IMR-90 (cell line): Measurements from ENCODE around the gene CYP17A1. TPM values are rescaled to one million over a fixed set of nuclear protein-coding genes. Genes with fewer than 3 reads are reported as not detected.

Experiments used
- ATAC-seq: fragments of 200-7000 bp; cut with Tn5 transposase; 2 replicates; pipeline ENCODE4 v1.9.1; 2020; ENCODE audit warnings: low read depth, mild to moderate bottlenecking, moderate library complexity
- BruUV-seq: library from RNA; stranded (reverse); fragments of 400-500 nt; replicated peaks from 2 replicates; lab custom pipeline; 2021; lab: Mats Ljungman, UMichigan
- CTCF ChIA-PET: fragments of 300-600 bp; formaldehyde crosslinking; extraction: SDS; loops from one replicate; lab custom pipeline; 2021; ENCODE audit warnings: antibody characterized with exemption; lab: Yijun Ruan, JAX
- POLR2A ChIA-PET: fragments of 300-600 bp; sonication (Branson Sonifier 250); formaldehyde crosslinking; loops from one replicate; lab custom pipeline; 2022; ENCODE audit warnings: antibody characterized with exemption; ENCODE audit not compliant: unreplicated experiment; lab: Charles Lee
- DNase-seq: peaks from one replicate; pipeline ENCODE4 v3.0.0; 2013
- H2AFZ ChIP-seq: replicated peaks from 2 replicates; pipeline ENCODE3; 2013; ENCODE audit warnings: low read length, mild to moderate bottlenecking; ENCODE audit not compliant: poor library complexity
- H2AK5ac ChIP-seq: 2 replicates; pipeline ENCODE4 v1.6.1; 2013; ENCODE audit warnings: low read depth, low read length, inconsistent platforms
- H2AK9ac ChIP-seq: replicated peaks from 2 replicates; pipeline ENCODE3; 2013; ENCODE audit warnings: mild to moderate bottlenecking, low read depth, low read length, moderate library complexity; ENCODE audit not compliant: poor library complexity
- H2BK120ac ChIP-seq: 2 replicates; pipeline ENCODE4 v1.6.1; 2013; ENCODE audit warnings: low read depth, low read length, inconsistent platforms
- H2BK15ac ChIP-seq: 3 replicates; pipeline ENCODE4 v1.6.1; 2013; ENCODE audit warnings: low read depth, low read length, inconsistent platforms
- H2BK20ac ChIP-seq: 2 replicates; pipeline ENCODE4 v1.6.1; 2013; ENCODE audit warnings: low read depth, mild to moderate bottlenecking, inconsistent platforms, low read length, moderate library complexity
- H2BK5ac ChIP-seq: 2 replicates; pipeline ENCODE4 v1.6.1; 2013; ENCODE audit warnings: mild to moderate bottlenecking, low read depth, low read length, inconsistent platforms; ENCODE audit not compliant: poor library complexity, severe bottlenecking
- H3K14ac ChIP-seq: replicated peaks from 2 replicates; pipeline ENCODE4 v1.6.1; 2013; ENCODE audit warnings: low read depth, low read length, inconsistent platforms
- H3K18ac ChIP-seq: 2 replicates; pipeline ENCODE4 v1.6.1; 2013; ENCODE audit warnings: low read depth, low read length, control low read depth
- H3K23ac ChIP-seq: 2 replicates; pipeline ENCODE4 v1.6.1; 2013; ENCODE audit warnings: low read depth, low read length, inconsistent platforms
- H3K27ac ChIP-seq: 2 replicates; pipeline ENCODE4 v1.5.1; 2013; ENCODE audit warnings: mild to moderate bottlenecking, control low read depth, low read length; ENCODE audit not compliant: insufficient read depth
- H3K27me3 ChIP-seq: 2 replicates; pipeline ENCODE4 v1.6.1; 2013; ENCODE audit warnings: low read length; ENCODE audit not compliant: control insufficient read depth, insufficient read depth
- H3K36me3 ChIP-seq: 2 replicates; pipeline ENCODE4 v1.6.1; 2013; ENCODE audit warnings: low read length, mixed read lengths; ENCODE audit not compliant: control insufficient read depth, insufficient read depth
- H3K4ac ChIP-seq: 2 replicates; pipeline ENCODE4 v1.6.1; 2013; ENCODE audit warnings: low read depth, low read length, inconsistent platforms
- H3K4me1 ChIP-seq: 2 replicates; pipeline ENCODE4 v1.6.1; 2013; ENCODE audit warnings: low read length, mixed read lengths; ENCODE audit not compliant: control insufficient read depth, insufficient read depth
- H3K4me2 ChIP-seq: 2 replicates; pipeline ENCODE4 v1.6.1; 2013; ENCODE audit warnings: low read depth, mild to moderate bottlenecking, control low read depth, low read length, moderate library complexity
- H3K4me3 ChIP-seq: 2 replicates; pipeline ENCODE4 v1.5.1; 2013; ENCODE audit warnings: low read depth, mild to moderate bottlenecking, control low read depth, low read length, moderate library complexity; ENCODE audit not compliant: insufficient read depth
- H3K56ac ChIP-seq: 2 replicates; pipeline ENCODE4 v1.6.1; 2013; ENCODE audit warnings: low read length, inconsistent platforms; ENCODE audit not compliant: insufficient read depth; ENCODE audit errors: extremely low read depth
- H3K79me1 ChIP-seq, 2 experiments: 2 replicates each; pipeline ENCODE4 v1.6.1; 2013; ENCODE audit warnings: low read length in 2 of 2, inconsistent platforms in 1 of 2, low read depth in 1 of 2
- H3K9ac ChIP-seq: 2 replicates; pipeline ENCODE4 v1.6.1; 2013; ENCODE audit warnings: low read depth, low read length, control low read depth
- H3K9me1 ChIP-seq: 2 replicates; pipeline ENCODE4 v1.6.1; 2013; ENCODE audit warnings: low read length, inconsistent platforms; ENCODE audit not compliant: insufficient read depth
- H3K9me3 ChIP-seq: 2 replicates; pipeline ENCODE4 v1.6.1; 2013; ENCODE audit warnings: low read length; ENCODE audit not compliant: control insufficient read depth, insufficient read depth
- H4K20me1 ChIP-seq: 2 replicates; pipeline ENCODE4 v1.6.1; 2013; ENCODE audit warnings: low read length, inconsistent platforms; ENCODE audit not compliant: insufficient read depth
- H4K5ac ChIP-seq: 2 replicates; pipeline ENCODE4 v1.6.1; 2013; ENCODE audit warnings: mild to moderate bottlenecking, low read depth, low read length, control low read depth
- H4K8ac ChIP-seq, 2 experiments: 2 replicates each; pipeline ENCODE4 v1.6.1; 2013; ENCODE audit warnings: low read depth in 2 of 2, low read length in 2 of 2, control low read depth in 1 of 2, inconsistent platforms in 1 of 2
- H4K91ac ChIP-seq: 2 replicates; pipeline ENCODE4 v1.6.1; 2013; ENCODE audit warnings: low read depth, low read length, inconsistent platforms; ENCODE audit not compliant: insufficient read depth
- BHLHE40 ChIP-seq: fragments of 150-350 bp; IDR thresholded peaks from 2 replicates; pipeline ENCODE4 v1.6.1; 2016; ENCODE audit warnings: mild to moderate bottlenecking, low read depth, low read length
- CEBPB ChIP-seq: IDR thresholded peaks from 2 replicates; pipeline ENCODE4 v1.6.1; 2012; ENCODE audit warnings: low read depth, low read length, improper control_type of control experiment
- CTCF ChIP-seq: conservative IDR thresholded peaks from 2 replicates; pipeline ENCODE4 v1.5.1; 2012; ENCODE audit warnings: mild to moderate bottlenecking, low read depth, low read length, improper control_type of control experiment
- ELK1 ChIP-seq: fragments of 150-350 bp; IDR thresholded peaks from 2 replicates; pipeline ENCODE4 v1.6.1; 2016; ENCODE audit warnings: low read depth, mild to moderate bottlenecking, low read length, moderate library complexity, borderline replicate concordance
- FOS ChIP-seq: fragments of 150-350 bp; IDR thresholded peaks from 2 replicates; pipeline ENCODE4 v1.6.1; 2016; ENCODE audit warnings: low read depth, low read length
- MAFK ChIP-seq: IDR thresholded peaks from 2 replicates; pipeline ENCODE4 v1.6.1; 2012; ENCODE audit warnings: low read depth, low read length, improper control_type of control experiment
- MAZ ChIP-seq: IDR thresholded peaks from 2 replicates; pipeline ENCODE4 v1.6.1; 2012; ENCODE audit warnings: low read depth, mild to moderate bottlenecking, low read length, improper control_type of control experiment, moderate library complexity, borderline replicate concordance
- MXI1 ChIP-seq: IDR thresholded peaks from 2 replicates; pipeline ENCODE4 v1.6.1; 2012; ENCODE audit warnings: low read depth, mild to moderate bottlenecking, low read length, moderate library complexity, borderline replicate concordance
- NFE2L2 ChIP-seq: fragments of 150-350 bp; IDR thresholded peaks from 2 replicates; pipeline ENCODE4 v1.6.1; 2016; ENCODE audit warnings: low read depth, mild to moderate bottlenecking, low read length
- POLR2A ChIP-seq: IDR thresholded peaks from 2 replicates; pipeline ENCODE4 v1.6.1; 2012; ENCODE audit warnings: mild to moderate bottlenecking, low read depth, low read length
- RAD21 ChIP-seq: IDR thresholded peaks from 2 replicates; pipeline ENCODE4 v1.6.1; 2012; ENCODE audit warnings: low read length, improper control_type of control experiment
- RCOR1 ChIP-seq: IDR thresholded peaks from 2 replicates; pipeline ENCODE4 v1.6.1; 2012; ENCODE audit warnings: mild to moderate bottlenecking, low read length, improper control_type of control experiment; ENCODE audit not compliant: insufficient replicate concordance
- RFX5 ChIP-seq: IDR thresholded peaks from 2 replicates; pipeline ENCODE4 v1.8.0; 2012; ENCODE audit warnings: low read depth, mild to moderate bottlenecking, low read length, moderate library complexity
- SMC3 ChIP-seq: fragments of 150-350 bp; IDR thresholded peaks from 2 replicates; pipeline ENCODE4 v1.6.1; 2016; ENCODE audit warnings: low read depth, mild to moderate bottlenecking, antibody characterized with exemption, low read length, moderate library complexity
- USF2 ChIP-seq: fragments of 150-350 bp; IDR thresholded peaks from 2 replicates; pipeline ENCODE4 v1.6.1; 2017; ENCODE audit warnings: mild to moderate bottlenecking, antibody characterized with exemption, low read length, low read depth
- WGBS, 2 experiments: methylation state at CpG; one replicate each; pipeline versions ENCODE4 v1.1.5 to v1.1.7; 2013; ENCODE audit warnings: missing lambda C conversion rate in 2 of 2; ENCODE audit not compliant: insufficient read length in 1 of 2; ENCODE audit errors: extremely low coverage in 2 of 2; 5-methylcytosine and 5-hydroxymethylcytosine counted together
- dilution Hi-C: fragments of 300-500 bp; cut with HindIII; formaldehyde crosslinking; loops from one replicate; pipeline ENCODE4 v1.14.3; 2018; ENCODE audit warnings: low sequenced_read_pairs; ENCODE audit not compliant: unreplicated experiment
- in situ Hi-C: fragments of 300-500 bp; cut with MboI; formaldehyde crosslinking; loops from 3 replicates; pipeline ENCODE4 v1.14.3; 2019; ENCODE audit warnings: low sequenced_read_pairs, inconsistent platforms, mixed read lengths
- intact Hi-C: fragments of 100-400 bp; cut with micrococcal nuclease; formaldehyde crosslinking; loops from 2 replicates; pipeline ENCODE4 v1.10.0; 2022
- polyA plus RNA-seq, 3 experiments: library from polyadenylated mRNA; depleted of rRNA; stranded (reverse); fragments of >200 nt; gene quantifications; 2 replicates each; pipeline ENCODE4 v1.2.3, GENCODE V29; 2012; ENCODE audit warnings: low replicate concordance in 1 of 3
- total RNA-seq: library from RNA; depleted of rRNA; stranded (reverse); fragments of >200 nt; gene quantifications from 2 replicates; pipeline ENCODE4 v1.2.3, GENCODE V29; 2012

The CYP17A1 gene
- total and polyA plus RNA-seq, 2 of the 4 experiments (the other 2 are of a cell fraction) = not detected

GRCh38 chr10:102813734-102814452, 23.3 kb downstream of the CYP17A1 start:
- ChIA-PET POLR2A (no interaction called here), CTCF (no interaction called here)
- H4K91ac ChIP-seq = peak overlapping the region; percentile 34
- H2BK15ac ChIP-seq = no peak overlapping the region
- no peak overlapping the region for H3K56ac ChIP-seq
- intact Hi-C loops = loop anchor here (2.0 kb wide), 1 partner anchor 61 kb away; no protein-coding TSS in a partner anchor
- DNase-seq (peak; percentile 37), ATAC-seq (no peak)
- no peak overlapping the region for H3K4me2 ChIP-seq
- H2AK5ac ChIP-seq = peak overlapping the region; percentile 16; the same call in 1 of the 2 replicates
- no peak overlapping the region for H3K4me3 ChIP-seq
- peak overlapping the region; percentile 50 for H3K4ac ChIP-seq
- peaks cover 27% of the 10 kb centered on the region for H3K4me1 ChIP-seq
- H2BK20ac ChIP-seq = no peak overlapping the region
- H2AK9ac ChIP-seq = no peak overlapping the region
- H4K20me1 ChIP-seq = no peaks in the 10 kb centered on the region; the same call in 1 of the 2 replicates
- peaks cover 43% of the 10 kb centered on the region for H3K36me3 ChIP-seq
- peak overlapping the region; percentile 8 for H3K23ac ChIP-seq
- H3K9me3 ChIP-seq = no peaks in the 10 kb centered on the region
- H3K27ac ChIP-seq = no peak overlapping the region
- H3K27me3 ChIP-seq = no peaks in the 10 kb centered on the region
- H3K79me1 ChIP-seq = peaks cover 2 to 35% of the 10 kb centered on the region in 2 experiments
- dilution Hi-C loops = no loop called here
- no TSS peak for BruUV-seq
- WGBS, 2 experiments = 90% methylated on average over 2 of the region's 16 CpGs; no CpG with 5 or more reads in 1 of the 2 experiments
- H3K9me1 ChIP-seq = peaks cover 29% of the 10 kb centered on the region
- no peak overlapping the region for H3K18ac ChIP-seq
- peak overlapping the region; percentile 13 for H2AFZ ChIP-seq
- H2BK120ac ChIP-seq = no peak overlapping the region; the same call in 1 of the 2 replicates
- H3K9ac ChIP-seq = no peak overlapping the region
- H4K8ac ChIP-seq = no peak overlapping the region
- H3K14ac ChIP-seq = peak overlapping the region; percentile 63; the same call in 1 of the 2 replicates
- in situ Hi-C loops = no loop called here
- peak overlapping the region; percentile 38 for H2BK5ac ChIP-seq
- H4K5ac ChIP-seq = no peak overlapping the region
- TF ChIP-seq USF2 = no peak
- TF ChIP-seq SMC3 = no peak
- no peak for TF ChIP-seq MAZ
- no peak for TF ChIP-seq NFE2L2
- TF ChIP-seq MXI1 = no peak
- TF ChIP-seq FOS = no peak
- TF ChIP-seq CEBPB = no peak
- no peak for TF ChIP-seq POLR2A
- no peak for TF ChIP-seq RFX5
- no peak for TF ChIP-seq RCOR1
- TF ChIP-seq BHLHE40 = no peak
- no peak for TF ChIP-seq RAD21
- no peak for TF ChIP-seq CTCF
- no peak for TF ChIP-seq MAFK
- TF ChIP-seq ELK1 = no peak
